Activated T-cell treated with anti-CD3 and anti-CD28 coated beads for 4 hours (primary cell): ENCODE results near the gene PATZ1.

Source experiments
- DNase-seq: peaks from one replicate; pipeline ENCODE4 v3.0.0-alpha.2; 2020

The PATZ1 gene

GRCh38 chr22:31305194-31305593 lies 41.0 kb downstream of the PATZ1 start:
- no peak for DNase-seq

GRCh38 chr22:31302537-31302936 lies 43.6 kb downstream of the PATZ1 start:
- no peak for DNase-seq

GRCh38 chr22:31302006-31302405 lies 44.1 kb downstream of the PATZ1 start:
- DNase-seq = no peak

- DNase-seq = no peak
These were observed 45.2 kb downstream of the PATZ1 start for GRCh38 chr22:31300896-31301295.

- DNase-seq = no peak
These were observed 50.1 kb downstream of the PATZ1 start for GRCh38 chr22:31295831-31296657.

GRCh38 chr22:31295360-31295759 lies 50.8 kb downstream of the PATZ1 start:
- no peak for DNase-seq

GRCh38 chr22:31292236-31292989 lies 53.7 kb downstream of the PATZ1 start, which contains the start of gene PIK3IP1:
TSS of gene PIK3IP1 (minus strand) at chr22:31292488. CDS start at chr22:31292344, 144 bp downstream.
- peak; percentile 77 for DNase-seq

GRCh38 chr22:31291481-31292235 lies 54.5 kb downstream of the PATZ1 start:
- no peak for DNase-seq

- DNase-seq = peak; percentile 87
These were observed 55.4 kb downstream of the PATZ1 start for GRCh38 chr22:31290494-31291471.

- no peak for DNase-seq
These were observed 56.8 kb downstream of the PATZ1 start for GRCh38 chr22:31289344-31289743.

- DNase-seq = no peak
These were observed 57.5 kb downstream of the PATZ1 start for GRCh38 chr22:31288496-31289240.

GRCh38 chr22:31287818-31288495 lies 58.2 kb downstream of the PATZ1 start:
- DNase-seq = no peak

- DNase-seq = peak; percentile 44
These were observed 59.5 kb downstream of the PATZ1 start for GRCh38 chr22:31286360-31287255.

GRCh38 chr22:31284281-31285155 lies 61.6 kb downstream of the PATZ1 start:
- no peak for DNase-seq

GRCh38 chr22:31282748-31283468 lies 63.2 kb downstream of the PATZ1 start:
- no peak for DNase-seq

GRCh38 chr22:31281733-31282132 lies 64.4 kb downstream of the PATZ1 start:
- no peak for DNase-seq

- DNase-seq = no peak
These were observed 66.2 kb downstream of the PATZ1 start for GRCh38 chr22:31279821-31280505.
